HG03558 (cell line): ENCODE measurements around the gene LAMC3.

Experiments used
- ATAC-seq: cut with Tn5 transposase; IDR thresholded peaks from one replicate; pipeline ENCODE4 v1.9.1; 2021; ENCODE audit warnings: moderate number of reproducible peaks; ENCODE audit not compliant: unreplicated experiment; ENCODE audit errors: extremely low read depth

The LAMC3 gene

GRCh38 chr9:131038256-131039128 lies 29.5 kb downstream of the LAMC3 start:
- ATAC-seq, result no peak

- no peak for ATAC-seq
These were observed 30.4 kb downstream of the LAMC3 start for GRCh38 chr9:131039129-131039954.

- ATAC-seq, result no peak
These were observed 33.7 kb downstream of the LAMC3 start for GRCh38 chr9:131042666-131043065.

GRCh38 chr9:131043087-131043486 lies 34.1 kb downstream of the LAMC3 start:
- no peak for ATAC-seq

GRCh38 chr9:131043646-131044045 lies 34.7 kb downstream of the LAMC3 start:
- ATAC-seq, result no peak

- ATAC-seq, result no peak
These were observed 36.5 kb downstream of the LAMC3 start for GRCh38 chr9:131045300-131046092.

- ATAC-seq, result no peak
These were observed 37.1 kb downstream of the LAMC3 start for GRCh38 chr9:131046093-131046380.

GRCh38 chr9:131046581-131047202 lies 37.7 kb downstream of the LAMC3 start:
- ATAC-seq, result no peak

GRCh38 chr9:131048332-131048731 lies 39.4 kb downstream of the LAMC3 start:
- ATAC-seq, result no peak

- no peak for ATAC-seq
These were observed 39.8 kb downstream of the LAMC3 start for GRCh38 chr9:131048820-131049219.

GRCh38 chr9:131049829-131050715 lies 41.1 kb downstream of the LAMC3 start:
- ATAC-seq, result no peak

GRCh38 chr9:131050831-131051230 lies 41.9 kb downstream of the LAMC3 start:
- ATAC-seq, result no peak

GRCh38 chr9:131051592-131052517 lies 42.9 kb downstream of the LAMC3 start:
- ATAC-seq, result no peak

GRCh38 chr9:131053896-131054295 lies 44.9 kb downstream of the LAMC3 start:
- ATAC-seq, result no peak

GRCh38 chr9:131056781-131057506 lies 48.0 kb downstream of the LAMC3 start:
- ATAC-seq, result no peak

- no peak for ATAC-seq
These were observed 52.1 kb downstream of the LAMC3 start for GRCh38 chr9:131060900-131061630.

- no peak for ATAC-seq
These were observed 54.0 kb downstream of the LAMC3 start for GRCh38 chr9:131062969-131063368.
